Breast epithelium (tissue), 3 donors: ENCODE data around the gene HCN1.

ENCODE experiments used
- CTCF ChIP-seq, 3 donors: fragments of 450-650 bp; IDR thresholded peaks; one replicate each; pipeline ENCODE4 v1.5.1; 2016 to 2017; ENCODE audit warnings: antibody characterized with exemption in 3 of 3, mild to moderate bottlenecking in 3 of 3, moderate library complexity in 3 of 3
- POLR2A ChIP-seq: fragments of 450-650 bp; IDR thresholded peaks from one replicate; pipeline ENCODE4 v1.6.1; 2016; ENCODE audit warnings: antibody characterized with exemption, mild to moderate bottlenecking, moderate library complexity
- POLR2AphosphoS5 ChIP-seq, 3 donors: sonication (generic); formaldehyde crosslinking; IDR thresholded peaks; one replicate each; pipeline ENCODE4 v1.6.1; 2017; ENCODE audit warnings: antibody characterized with exemption in 3 of 3

- TF ChIP-seq POLR2AphosphoS5 (IDR thresholded peaks at IDR 0.05): no peak
- TF ChIP-seq POLR2A: no peak
- no peak for TF ChIP-seq CTCF (IDR thresholded peaks at IDR 0.05)
Observed at GRCh38 chr5:45454114-45454513, 242.1 kb downstream of the HCN1 start.
